Activated T-cell treated with anti-CD3 and anti-CD28 coated beads, Interleukin-2, amount 50 U/mL, for 72 hours (primary cell): Measurements from ENCODE around the gene ASTN2. TPM values are rescaled to one million over a fixed set of nuclear protein-coding genes. Genes with fewer than 3 reads are reported as not detected.

Source experiments
- ATAC-seq, 2 donors: fragments of 150-1000 bp; cut with Tn5 transposase; replicated peaks in 1 of 2; 2 replicates each; pipeline ENCODE4 v1.10.0; 2021; ENCODE audit warnings: moderate library complexity in 2 of 2, mild to moderate bottlenecking in 1 of 2
- DNase-seq, 2 donors: peaks; one replicate each; pipeline ENCODE4 v3.0.0; 2021 to 2022; ENCODE audit warnings: mixed read lengths in 1 of 2
- H3K27ac Mint-ChIP-seq: one replicate; pipeline ENCODE4 v1.8.0; 2022; ENCODE audit warnings: mild to moderate bottlenecking, moderate library complexity, mixed read lengths
- H3K27me3 Mint-ChIP-seq: one replicate; pipeline ENCODE4 v1.8.0; 2022; ENCODE audit warnings: low read depth, mixed read lengths
- H3K36me3 Mint-ChIP-seq, 2 donors: one replicate each; pipeline ENCODE4 v1.8.0; 2022; ENCODE audit warnings: mixed read lengths in 2 of 2, mild to moderate bottlenecking in 1 of 2; ENCODE audit not compliant: insufficient read depth in 2 of 2
- H3K4me1 Mint-ChIP-seq: one replicate; pipeline ENCODE4 v1.8.0; 2022; ENCODE audit warnings: low read depth, mixed read lengths
- H3K4me3 Mint-ChIP-seq, 2 donors: one replicate each; pipeline ENCODE4 v1.8.0; 2022; ENCODE audit warnings: mild to moderate bottlenecking in 2 of 2, mixed read lengths in 2 of 2, moderate library complexity in 2 of 2
- H3K9me3 Mint-ChIP-seq, 2 donors: one replicate each; pipeline ENCODE4 v1.8.0; 2022; ENCODE audit warnings: mixed read lengths in 2 of 2
- total RNA-seq, 2 donors: library from RNA; stranded (reverse); gene quantifications; one replicate each; pipeline ENCODE4 v1.2.3, GENCODE V29; 2022

Gene ASTN2
- total RNA-seq, 2 donors from 2014 or later: 4.2 to 5.6 TPM

- H3K27me3 Mint-ChIP-seq: no peaks in the 10 kb centered on the region
- ATAC-seq (no peak), DNase-seq (no peak)
- no peaks in the 10 kb centered on the region for H3K4me1 Mint-ChIP-seq
- no peak overlapping the region for H3K4me3 Mint-ChIP-seq
- peaks cover 9 to 11% of the 10 kb centered on the region in 2 donors for H3K9me3 Mint-ChIP-seq
- H3K27ac Mint-ChIP-seq: no peak overlapping the region
- H3K36me3 Mint-ChIP-seq: peaks cover 0 to 4% of the 10 kb centered on the region in 2 donors
These were observed 232.8 kb downstream of the ASTN2 start for GRCh38 chr9:117182046-117182445.

GRCh38 chr9:117180896-117181445 is 233.9 kb downstream of the ASTN2 start:
- Mint-ChIP-seq H3K27me3 (no peaks in the 10 kb centered on the region), H3K4me3 (no peak overlapping the region), H3K4me1 (no peaks in the 10 kb centered on the region), H3K27ac (no peak overlapping the region), H3K36me3 (peaks cover 0 to 4% of the 10 kb centered on the region in 2 donors), H3K9me3 (peaks cover 9 to 11% of the 10 kb centered on the region in 2 donors)
- ATAC-seq (no peak), DNase-seq (no peak)

GRCh38 chr9:117178596-117179375 is 236.1 kb downstream of the ASTN2 start:
- Mint-ChIP-seq H3K4me1 (no peaks in the 10 kb centered on the region), H3K9me3 (peaks cover 8 to 11% of the 10 kb centered on the region in 2 donors), H3K27ac (no peak overlapping the region), H3K27me3 (no peaks in the 10 kb centered on the region), H3K4me3 (no peak overlapping the region), H3K36me3 (peaks cover 0 to 4% of the 10 kb centered on the region in 2 donors)
- ATAC-seq (no peak), DNase-seq (no peak)

- H3K4me3 Mint-ChIP-seq: no peak overlapping the region
- H3K27me3 Mint-ChIP-seq: no peaks in the 10 kb centered on the region
- no peak for DNase-seq
- no peak for ATAC-seq
- peaks cover 3 to 13% of the 10 kb centered on the region in 2 donors for H3K9me3 Mint-ChIP-seq
- H3K36me3 Mint-ChIP-seq: no peaks in the 10 kb centered on the region
- no peaks in the 10 kb centered on the region for H3K4me1 Mint-ChIP-seq
- no peak overlapping the region for H3K27ac Mint-ChIP-seq
These were observed 244.3 kb downstream of the ASTN2 start for GRCh38 chr9:117170567-117170966.

GRCh38 chr9:117169089-117169621 is 245.7 kb downstream of the ASTN2 start:
- Mint-ChIP-seq H3K36me3 (no peaks in the 10 kb centered on the region), H3K4me1 (no peaks in the 10 kb centered on the region), H3K9me3 (peaks cover 3 to 13% of the 10 kb centered on the region in 2 donors)

GRCh38 chr9:117164512-117164911 is 250.3 kb downstream of the ASTN2 start:
- H3K4me1 Mint-ChIP-seq: no peaks in the 10 kb centered on the region
- DNase-seq (no peak), ATAC-seq (no peak)
- no peak overlapping the region for H3K4me3 Mint-ChIP-seq
- no peaks in the 10 kb centered on the region for H3K27me3 Mint-ChIP-seq
- no peaks in the 10 kb centered on the region for H3K36me3 Mint-ChIP-seq
- H3K27ac Mint-ChIP-seq: no peak overlapping the region
- peaks cover 3 to 9% of the 10 kb centered on the region in 2 donors for H3K9me3 Mint-ChIP-seq

More at GRCh38 chr9:117169089-117169621, 245.7 kb downstream of the ASTN2 start:
- H3K4me3 Mint-ChIP-seq: no peak overlapping the region
- H3K27me3 Mint-ChIP-seq: no peaks in the 10 kb centered on the region
- ATAC-seq: no peak
- no peak overlapping the region for H3K27ac Mint-ChIP-seq
- DNase-seq: no peak

GRCh38 chr9:117160254-117160653 is 254.6 kb downstream of the ASTN2 start:
- Mint-ChIP-seq H3K27ac (no peak overlapping the region), H3K36me3 (no peaks in the 10 kb centered on the region), H3K9me3 (peaks cover 0 to 3% of the 10 kb centered on the region in 2 donors), H3K4me3 (no peak overlapping the region), H3K4me1 (no peaks in the 10 kb centered on the region), H3K27me3 (no peaks in the 10 kb centered on the region)
- DNase-seq: no peak
- no peak for ATAC-seq

GRCh38 chr9:117156771-117157535 is 257.9 kb downstream of the ASTN2 start:
- Mint-ChIP-seq H3K9me3 (peaks cover 3 to 4% of the 10 kb centered on the region in 2 donors), H3K4me3 (no peak overlapping the region), H3K4me1 (no peaks in the 10 kb centered on the region), H3K27me3 (no peaks in the 10 kb centered on the region), H3K27ac (no peak overlapping the region), H3K36me3 (no peaks in the 10 kb centered on the region)
- DNase-seq: no peak
- no peak for ATAC-seq

- H3K9me3 Mint-ChIP-seq: peaks cover 3 to 4% of the 10 kb centered on the region in 2 donors
- H3K27me3 Mint-ChIP-seq: no peaks in the 10 kb centered on the region
- DNase-seq (no peak), ATAC-seq (no peak)
- H3K27ac Mint-ChIP-seq: no peak overlapping the region
- no peak overlapping the region for H3K4me3 Mint-ChIP-seq
- H3K36me3 Mint-ChIP-seq: no peaks in the 10 kb centered on the region
- H3K4me1 Mint-ChIP-seq: no peaks in the 10 kb centered on the region
These were observed 258.6 kb downstream of the ASTN2 start for GRCh38 chr9:117156144-117156688.

GRCh38 chr9:117153021-117153420 is 261.8 kb downstream of the ASTN2 start:
- H3K4me3 Mint-ChIP-seq: no peak overlapping the region
- H3K27me3 Mint-ChIP-seq: no peaks in the 10 kb centered on the region
- no peaks in the 10 kb centered on the region for H3K4me1 Mint-ChIP-seq
- no peak overlapping the region for H3K27ac Mint-ChIP-seq
- DNase-seq: no peak
- peaks cover 0 to 5% of the 10 kb centered on the region in 2 donors for H3K9me3 Mint-ChIP-seq
- ATAC-seq: no peak
- H3K36me3 Mint-ChIP-seq: peaks cover 0 to 1% of the 10 kb centered on the region in 2 donors

GRCh38 chr9:117151716-117152115 is 263.1 kb downstream of the ASTN2 start:
- Mint-ChIP-seq H3K9me3 (peaks cover 0 to 7% of the 10 kb centered on the region in 2 donors), H3K4me3 (no peak overlapping the region), H3K4me1 (no peaks in the 10 kb centered on the region), H3K36me3 (peaks cover 0 to 1% of the 10 kb centered on the region in 2 donors), H3K27me3 (no peaks in the 10 kb centered on the region), H3K27ac (no peak overlapping the region)
- DNase-seq (no peak), ATAC-seq (no peak)

- H3K36me3 Mint-ChIP-seq: peaks cover 0 to 1% of the 10 kb centered on the region in 2 donors
- H3K9me3 Mint-ChIP-seq: peaks cover 1 to 7% of the 10 kb centered on the region in 2 donors
- ATAC-seq (no peak), DNase-seq (no peak)
- H3K4me3 Mint-ChIP-seq: no peak overlapping the region
- no peaks in the 10 kb centered on the region for H3K4me1 Mint-ChIP-seq
- H3K27me3 Mint-ChIP-seq: no peaks in the 10 kb centered on the region
- H3K27ac Mint-ChIP-seq: no peak overlapping the region
These were observed 264.9 kb downstream of the ASTN2 start for GRCh38 chr9:117149996-117150395.
